Keratinocyte (primary cell): Measurements from ENCODE around the gene IL31RA. TPM values are rescaled to one million over a fixed set of nuclear protein-coding genes. Genes with fewer than 3 reads are reported as not detected.
A peak's percentile ranks its signal among the peaks of the same experiment; 100 is the strongest.

Source experiments
- DNase-seq: peaks from one replicate; pipeline ENCODE4 v3.0.0-alpha.2; 2011; ENCODE audit warnings: low read depth, missing footprints, low spot score
- FAIRE-seq: peaks from 2 replicates; lab custom pipeline; 2011; peaks lifted over from hg19 to GRCh38; lab: Jason Lieb, UNC
- H2AFZ ChIP-seq: 2 replicates; pipeline ENCODE4 v1.6.0; 2012; ENCODE audit warnings: low read length, control low read depth, inconsistent platforms; ENCODE audit not compliant: control insufficient read depth
- H3K27ac ChIP-seq: 2 replicates; pipeline ENCODE4 v1.5.1; 2011; ENCODE audit warnings: low read length; ENCODE audit not compliant: control insufficient read depth, insufficient read depth
- H3K27me3 ChIP-seq: 3 replicates; pipeline ENCODE4 v1.6.0; 2011; ENCODE audit warnings: low read length; ENCODE audit not compliant: control insufficient read depth, insufficient read depth; ENCODE audit errors: extremely low read depth
- H3K36me3 ChIP-seq, 2 experiments: 2 replicates in 1 of 2; 3 replicates in 1 of 2; pipeline ENCODE4 v1.5.1; 2011; ENCODE audit warnings: low read length in 2 of 2, mild to moderate bottlenecking in 1 of 2; ENCODE audit not compliant: control insufficient read depth in 2 of 2, insufficient read depth in 2 of 2; ENCODE audit errors: extremely low read depth in 1 of 2
- H3K4me1 ChIP-seq: 3 replicates; pipeline ENCODE4 v1.5.1; 2011; ENCODE audit warnings: low read length; ENCODE audit not compliant: control insufficient read depth, insufficient read depth; ENCODE audit errors: extremely low read depth
- H3K4me2 ChIP-seq: 3 replicates; pipeline ENCODE4 v1.6.0; 2011; ENCODE audit warnings: low read depth, low read length; ENCODE audit not compliant: control insufficient read depth, insufficient read depth; ENCODE audit errors: extremely low read depth
- H3K4me3 ChIP-seq, 3 experiments: fragments of 200-600 bp in 1 of 3; sonication (generic) in 1 of 3; 2 replicates in 2 of 3; 3 replicates in 1 of 3; pipeline ENCODE4 v1.5.1; 2011 to 2016; ENCODE audit warnings: low read length in 3 of 3, mild to moderate bottlenecking in 3 of 3, control low read depth in 2 of 3, inconsistent platforms in 1 of 3, low read depth in 1 of 3, mixed read lengths in 1 of 3, mixed run types in 1 of 3, moderate library complexity in 1 of 3; ENCODE audit not compliant: control insufficient read depth in 2 of 3, insufficient read depth in 2 of 3; ENCODE audit errors: extremely low read depth in 1 of 3
- H3K79me2 ChIP-seq: 2 replicates; pipeline ENCODE4 v1.6.0; 2012; ENCODE audit warnings: low read length; ENCODE audit not compliant: control insufficient read depth, insufficient read depth
- H3K9ac ChIP-seq: 3 replicates; pipeline ENCODE4 v1.6.0; 2011; ENCODE audit warnings: low read length; ENCODE audit not compliant: control insufficient read depth, insufficient read depth; ENCODE audit errors: extremely low read depth
- H3K9me1 ChIP-seq: 3 replicates; pipeline ENCODE4 v1.6.0; 2011; ENCODE audit warnings: low read length; ENCODE audit not compliant: control insufficient read depth, insufficient read depth; ENCODE audit errors: extremely low read depth
- H3K9me3 ChIP-seq: 2 replicates; pipeline ENCODE4 v1.5.1; 2012; ENCODE audit warnings: low read depth, low read length; ENCODE audit not compliant: control insufficient read depth
- H4K20me1 ChIP-seq: 3 replicates; pipeline ENCODE4 v1.6.0; 2011; ENCODE audit warnings: low read length; ENCODE audit not compliant: control insufficient read depth, insufficient read depth; ENCODE audit errors: extremely low read depth
- EZH2 ChIP-seq: IDR thresholded peaks from one replicate; pipeline ENCODE4 v1.6.1; 2012; ENCODE audit warnings: inconsistent platforms, mild to moderate bottlenecking, low read length, moderate library complexity
- dilution Hi-C: fragments of 300-500 bp; cut with MboI; formaldehyde crosslinking; loops from one replicate; pipeline ENCODE4 v1.7.0; 2020; ENCODE audit warnings: low sequenced_read_pairs; ENCODE audit not compliant: extremely low pct_ligation_motif_present
- polyA plus RNA-seq, 5 experiments: library from polyadenylated mRNA; depleted of rRNA in 3 of 5; stranded (reverse) in 3 of 5; stranded (forward) in 1 of 5; unstranded in 1 of 5; fragments of >200 nt; gene quantifications; 1 replicate in 1 of 5; 2 replicates in 3 of 5; 3 replicates in 1 of 5; pipeline versions ENCODE4 v1.2.1 to v1.2.3, GENCODE V29; 2011 to 2012; ENCODE audit warnings: missing spikeins in 2 of 5, low read depth in 1 of 5, low replicate concordance in 1 of 5
- TF ChIP-seq, protein P1 (sequence below), 3 experiments: IDR thresholded peaks in 1 of 3; conservative IDR thresholded peaks in 1 of 3; optimal IDR thresholded peaks in 1 of 3; 2 replicates in 2 of 3; 3 replicates in 1 of 3; pipeline versions ENCODE3 to v1.5.1; 2011; ENCODE audit warnings: low read length in 3 of 3, mild to moderate bottlenecking in 3 of 3, moderate library complexity in 2 of 3, control low read depth in 1 of 3, inconsistent platforms in 1 of 3; ENCODE audit not compliant: insufficient read depth in 2 of 3; ENCODE audit errors: extremely low read depth in 1 of 3

Gene IL31RA
- polyA plus RNA-seq, 1 donor (not counting 4 experiments of a cell fraction or from before 2014, with no cell fraction given), result 6.0 TPM

DNA sequence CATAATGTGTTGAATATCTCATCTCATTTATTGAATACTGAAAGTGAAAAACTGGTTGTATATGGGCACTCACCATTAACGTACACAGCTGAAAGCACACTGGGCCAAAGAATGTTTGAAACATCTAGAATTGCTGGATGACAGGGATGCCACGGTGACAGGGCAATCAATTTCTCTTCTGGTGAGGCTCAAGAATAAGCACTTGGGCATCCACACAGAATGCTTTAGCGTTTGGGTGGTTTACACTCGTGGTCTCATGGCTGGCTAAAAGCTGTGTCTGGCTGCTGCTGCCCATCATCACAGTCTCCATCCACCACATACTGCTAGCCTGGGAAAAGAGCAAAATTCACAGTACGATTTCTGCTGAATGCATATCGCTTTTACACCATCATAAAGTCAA is 30.7 kb upstream of the IL31RA start:
- H3K27me3 ChIP-seq, result peaks cover 6% of the 10 kb centered on the region
- no peak for FAIRE-seq
- no peak for TF ChIP-seq EZH2
- TF ChIP-seq, protein P1, sequence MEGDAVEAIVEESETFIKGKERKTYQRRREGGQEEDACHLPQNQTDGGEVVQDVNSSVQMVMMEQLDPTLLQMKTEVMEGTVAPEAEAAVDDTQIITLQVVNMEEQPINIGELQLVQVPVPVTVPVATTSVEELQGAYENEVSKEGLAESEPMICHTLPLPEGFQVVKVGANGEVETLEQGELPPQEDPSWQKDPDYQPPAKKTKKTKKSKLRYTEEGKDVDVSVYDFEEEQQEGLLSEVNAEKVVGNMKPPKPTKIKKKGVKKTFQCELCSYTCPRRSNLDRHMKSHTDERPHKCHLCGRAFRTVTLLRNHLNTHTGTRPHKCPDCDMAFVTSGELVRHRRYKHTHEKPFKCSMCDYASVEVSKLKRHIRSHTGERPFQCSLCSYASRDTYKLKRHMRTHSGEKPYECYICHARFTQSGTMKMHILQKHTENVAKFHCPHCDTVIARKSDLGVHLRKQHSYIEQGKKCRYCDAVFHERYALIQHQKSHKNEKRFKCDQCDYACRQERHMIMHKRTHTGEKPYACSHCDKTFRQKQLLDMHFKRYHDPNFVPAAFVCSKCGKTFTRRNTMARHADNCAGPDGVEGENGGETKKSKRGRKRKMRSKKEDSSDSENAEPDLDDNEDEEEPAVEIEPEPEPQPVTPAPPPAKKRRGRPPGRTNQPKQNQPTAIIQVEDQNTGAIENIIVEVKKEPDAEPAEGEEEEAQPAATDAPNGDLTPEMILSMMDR (optimal IDR thresholded peaks at IDR 0.05 in 1 of 3, IDR thresholded peaks at IDR 0.05 in 1 of 3, conservative IDR thresholded peaks at IDR 0.05 in 1 of 3; ENCODE audit: extremely low read depth in 1 of 3, insufficient read depth in 2 of 3, low read length in 3 of 3), result no peak
- H3K9ac ChIP-seq, result no peak overlapping the region
- H3K27ac ChIP-seq, result no peak overlapping the region
- H3K9me3 ChIP-seq, result no peaks in the 10 kb centered on the region
- no peak overlapping the region for H2AFZ ChIP-seq
- dilution Hi-C loops, result no loop called here
- no peak for DNase-seq
- H4K20me1 ChIP-seq, result no peaks in the 10 kb centered on the region
- H3K4me2 ChIP-seq, result no peak overlapping the region
- no peaks in the 10 kb centered on the region for H3K36me3 ChIP-seq
- H3K9me1 ChIP-seq, result no peaks in the 10 kb centered on the region
- no peaks in the 10 kb centered on the region for H3K79me2 ChIP-seq
- H3K4me1 ChIP-seq, result peaks cover 5% of the 10 kb centered on the region
- H3K4me3 ChIP-seq, result no peak overlapping the region

DNA sequence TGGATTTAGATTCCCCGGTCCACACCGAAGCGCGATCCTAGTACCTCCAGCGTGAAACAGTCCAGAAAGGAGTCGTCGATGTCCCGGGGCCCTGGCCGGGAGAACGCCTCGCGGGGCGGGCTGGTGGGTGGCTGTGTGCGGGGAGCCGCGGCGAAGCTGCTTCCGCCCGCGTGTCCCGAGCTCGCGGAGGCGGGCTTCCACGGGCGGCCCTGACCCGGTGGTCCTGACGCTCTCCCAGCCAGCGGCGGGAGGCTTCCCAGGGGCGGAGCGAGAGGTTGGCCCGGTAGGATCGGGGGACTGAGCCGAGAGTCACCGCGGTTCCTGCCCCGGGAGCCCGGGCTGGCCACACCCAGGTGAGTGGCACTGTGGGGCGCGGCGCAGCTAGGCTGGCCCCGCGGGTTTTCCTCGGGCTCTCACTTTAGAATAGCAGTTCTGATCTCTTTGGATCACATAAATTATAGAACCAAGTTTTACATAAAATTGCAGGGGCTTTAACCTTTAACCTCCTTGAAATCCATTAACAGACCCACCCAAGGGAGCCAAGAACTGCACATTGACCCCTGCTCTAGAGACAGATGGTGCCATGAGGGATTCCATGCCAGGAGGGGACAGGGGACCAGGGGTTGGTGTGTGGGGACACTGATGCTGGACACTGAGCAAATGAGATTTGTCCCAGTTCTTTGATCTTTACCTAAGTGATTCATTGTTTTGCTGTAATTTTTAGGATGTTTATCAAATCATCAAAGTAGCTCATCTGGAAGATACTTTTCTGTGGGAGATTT is 29.2 kb upstream of the IL31RA start:
- no peaks in the 10 kb centered on the region for H3K36me3 ChIP-seq
- H3K79me2 ChIP-seq, result no peaks in the 10 kb centered on the region
- H4K20me1 ChIP-seq, result no peaks in the 10 kb centered on the region
- H2AFZ ChIP-seq, result peak overlapping the region; percentile 25
- peaks cover 6% of the 10 kb centered on the region for H3K27me3 ChIP-seq
- TF ChIP-seq, protein P1 (optimal IDR thresholded peaks at IDR 0.05 in 1 of 3, IDR thresholded peaks at IDR 0.05 in 1 of 3, conservative IDR thresholded peaks at IDR 0.05 in 1 of 3; ENCODE audit: extremely low read depth in 1 of 3, insufficient read depth in 2 of 3, low read length in 3 of 3), result no peak
- no peak for TF ChIP-seq EZH2
- FAIRE-seq (no peak), DNase-seq (no peak)
- peak overlapping the region; percentile 13 for H3K9ac ChIP-seq
- dilution Hi-C loops, result no loop called here
- no peaks in the 10 kb centered on the region for H3K9me3 ChIP-seq
- H3K4me2 ChIP-seq, result peak overlapping the region; percentile 71
- peak overlapping the region; percentile 18 to 46 (median 34) for H3K4me3 ChIP-seq
- no peaks in the 10 kb centered on the region for H3K9me1 ChIP-seq
- no peak overlapping the region for H3K27ac ChIP-seq
- H3K4me1 ChIP-seq, result peaks cover 5% of the 10 kb centered on the region
